DMS153 treated with DMSO at 0.1 percent for 48 hours (cell line): Measurements from ENCODE around the gene CZIB.
"Not testable (repeated sequence)": the region's sequence is repeated elsewhere in the genome, so short reads cannot be mapped to it uniquely, and the experiment has no call there.

Experiments
- DNase-seq: peaks from one replicate; lab custom pipeline; 2025; ENCODE audit not compliant: unreplicated experiment; lab: John Stamatoyannopoulos, UW

The CZIB gene

DNA sequence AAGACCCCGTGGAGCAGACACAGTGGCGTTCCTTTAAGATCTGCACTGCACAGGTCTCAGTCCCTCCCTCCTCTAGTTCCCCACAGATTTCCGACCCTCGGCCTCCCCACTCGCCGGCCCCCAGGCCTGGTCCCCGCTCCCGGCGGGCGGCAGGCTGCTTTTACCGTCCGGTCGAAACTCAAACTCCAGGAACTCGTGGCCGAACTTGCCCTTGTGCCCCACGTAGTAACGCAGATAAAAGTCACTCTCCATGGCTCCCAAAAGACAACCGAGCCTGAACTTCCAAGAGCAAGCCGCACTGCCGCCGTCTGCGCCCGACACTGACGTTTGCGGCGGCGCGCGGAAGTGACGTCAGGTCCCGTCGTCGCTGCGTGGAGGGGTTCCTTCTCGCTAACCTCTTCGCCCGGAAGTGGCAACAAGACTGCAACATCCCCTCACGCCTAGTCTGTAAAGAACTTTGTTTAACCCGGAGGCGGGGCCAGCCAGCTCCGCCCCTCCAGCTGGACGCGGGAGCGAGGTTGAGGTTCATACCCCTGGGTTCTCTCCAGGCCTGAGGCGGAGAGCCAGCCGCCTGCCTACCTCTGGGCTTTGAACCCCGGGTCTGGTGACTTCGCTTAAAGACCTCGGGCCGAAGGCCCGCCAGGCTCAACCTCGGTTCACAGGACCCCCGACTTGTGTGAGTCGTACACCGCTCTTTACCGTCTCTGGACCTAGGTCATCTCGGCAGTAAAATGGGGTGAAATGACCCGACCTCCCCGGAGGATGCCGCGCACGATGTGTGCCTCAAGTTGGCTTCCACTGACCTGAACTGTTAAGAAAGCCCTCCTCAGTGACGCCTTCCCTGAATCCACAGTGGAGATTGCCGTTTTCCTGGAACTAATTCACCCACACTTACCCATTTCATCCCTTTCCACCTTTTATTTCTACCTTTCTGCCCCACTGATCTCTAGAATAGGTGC lies 18.0 kb upstream of the CZIB start, which contains the start of gene MAGOH:
Gene MAGOH, minus strand, starts transcription at position 322 of the 959 bp plus-strand sequence. Its CDS starts 70 bp downstream, at position 252.
- peak; percentile 72 for DNase-seq

DNA sequence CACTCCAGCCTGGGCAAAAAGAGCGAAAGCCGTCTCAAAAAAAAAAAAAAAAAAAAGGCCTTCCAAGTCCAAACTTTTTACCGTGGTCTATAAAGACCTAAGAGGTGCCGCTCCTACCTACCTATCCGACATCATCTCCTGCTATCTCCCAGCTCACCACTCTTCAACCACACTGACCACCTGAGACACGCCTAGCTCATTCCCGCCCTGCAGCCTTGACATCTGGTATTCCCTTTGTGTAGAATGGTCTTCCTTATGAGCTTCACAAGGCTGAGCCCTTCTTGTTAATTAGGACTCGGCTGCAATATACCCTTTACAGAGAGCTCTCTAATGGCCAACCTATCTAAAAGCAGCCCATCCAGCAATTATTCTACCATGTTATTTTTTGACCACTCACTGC lies 17.2 kb upstream of the CZIB start:
- DNase-seq, result no peak

DNA sequence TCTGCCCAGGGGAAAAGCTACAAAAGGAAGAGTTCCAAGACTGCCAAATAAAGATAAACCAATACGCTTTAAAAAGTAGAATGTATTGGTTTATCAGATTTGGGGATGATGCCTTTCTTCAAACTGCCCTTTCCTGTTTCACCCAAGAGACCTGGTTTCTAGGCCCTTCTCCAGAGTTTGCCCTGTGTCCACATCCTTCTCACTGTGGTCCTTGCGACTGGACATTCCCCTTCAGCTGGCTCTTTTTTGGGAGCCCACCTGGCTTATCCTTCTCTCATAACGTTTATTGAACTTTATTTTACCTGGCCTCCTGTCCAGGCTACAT lies 490 bp upstream of the CZIB start:
- no peak for DNase-seq

DNA sequence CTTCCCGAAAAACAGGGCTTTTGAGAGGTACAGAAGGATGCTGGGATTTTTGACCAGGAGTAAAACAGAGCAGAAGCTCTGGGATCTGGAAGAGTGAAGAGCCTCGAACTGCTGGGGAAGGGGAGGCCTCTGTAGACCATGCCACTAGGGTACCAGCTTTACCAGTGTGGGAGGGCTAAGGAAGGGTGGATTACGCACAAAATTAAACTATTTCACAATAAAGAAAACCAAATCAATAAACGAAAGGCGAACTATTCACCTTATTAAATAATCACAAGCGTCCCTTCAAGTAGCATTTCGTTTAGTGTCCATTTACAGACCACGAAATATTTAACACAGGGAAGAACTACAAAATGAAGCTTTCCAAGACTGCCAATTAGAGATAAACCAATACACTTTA lies 723 bp downstream of the CZIB start:
- DNase-seq, result no peak

DNA sequence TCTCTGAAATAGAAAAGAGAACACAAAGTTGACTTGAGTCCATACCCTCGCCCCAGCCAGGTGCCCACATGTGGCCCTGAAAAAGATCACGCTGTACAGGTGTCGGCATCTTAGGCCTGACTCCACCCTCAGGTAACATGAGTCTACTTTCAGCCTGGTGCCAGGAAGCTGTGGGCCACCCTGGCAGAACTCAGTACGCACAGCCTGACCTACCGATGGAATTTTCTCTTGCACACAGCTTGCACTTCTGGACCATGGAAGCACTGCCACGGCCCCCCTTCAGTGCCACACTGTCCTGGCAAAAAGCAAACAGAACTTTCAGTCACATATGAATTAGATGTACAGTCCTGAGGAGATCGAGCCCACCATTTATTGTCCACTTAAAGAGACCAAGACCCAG lies 2.2 kb downstream of the CZIB start:
- no peak for DNase-seq

DNA sequence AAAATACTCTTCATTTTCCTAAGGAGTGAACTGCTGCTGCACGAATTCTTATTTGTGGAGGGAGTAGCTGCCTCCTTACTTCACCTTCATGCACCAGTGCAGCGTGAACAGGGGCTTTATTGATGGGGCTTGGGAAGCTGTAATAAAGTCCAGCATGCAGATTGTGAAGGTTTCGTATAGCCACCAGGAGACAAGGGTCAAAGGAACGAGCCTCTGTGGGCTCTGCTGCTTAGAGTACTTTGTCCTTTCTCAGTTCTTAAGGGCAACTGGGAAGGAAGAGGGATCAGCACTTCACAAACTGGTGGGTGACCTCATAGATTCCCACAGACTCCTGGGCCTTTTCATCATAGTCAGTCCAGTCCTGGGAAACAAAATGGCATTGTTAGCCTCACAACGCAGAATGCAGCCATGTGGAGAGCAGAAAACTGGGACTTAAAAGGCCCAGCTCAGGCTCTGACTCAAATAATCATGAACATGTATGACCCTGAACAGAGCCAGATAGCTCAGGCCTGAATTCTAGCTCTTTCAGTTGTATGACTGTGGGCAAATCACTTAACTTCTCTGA lies 6.0 kb downstream of the CZIB start:
- no peak for DNase-seq

DNA sequence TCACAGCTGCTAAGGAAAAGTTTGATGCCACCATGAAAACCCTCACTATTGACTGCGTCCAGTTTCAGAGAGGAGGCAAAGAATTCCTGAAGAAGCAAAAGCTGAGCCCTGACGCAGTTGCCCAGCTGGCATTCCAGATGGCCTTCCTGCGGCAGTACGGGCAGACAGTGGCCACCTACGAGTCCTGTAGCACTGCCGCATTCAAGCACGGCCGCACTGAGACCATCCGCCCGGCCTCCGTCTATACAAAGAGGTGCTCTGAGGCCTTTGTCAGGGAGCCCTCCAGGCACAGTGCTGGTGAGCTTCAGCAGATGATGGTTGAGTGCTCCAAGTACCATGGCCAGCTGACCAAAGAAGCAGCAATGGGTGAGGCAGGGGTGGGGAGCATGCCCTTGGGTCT lies 9.5 kb downstream of the CZIB start:
- no peak for DNase-seq

DNA sequence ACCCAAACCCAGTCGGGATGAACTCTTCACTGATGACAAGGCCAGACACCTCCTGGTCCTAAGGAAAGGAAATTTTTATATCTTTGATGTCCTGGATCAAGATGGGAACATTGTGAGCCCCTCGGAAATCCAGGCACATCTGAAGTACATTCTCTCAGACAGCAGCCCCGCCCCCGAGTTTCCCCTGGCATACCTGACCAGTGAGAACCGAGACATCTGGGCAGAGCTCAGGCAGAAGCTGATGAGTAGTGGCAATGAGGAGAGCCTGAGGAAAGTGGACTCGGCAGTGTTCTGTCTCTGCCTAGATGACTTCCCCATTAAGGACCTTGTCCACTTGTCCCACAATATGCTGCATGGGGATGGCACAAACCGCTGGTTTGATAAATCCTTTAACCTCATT lies 10.1 kb downstream of the CZIB start:
- no peak for DNase-seq

DNA sequence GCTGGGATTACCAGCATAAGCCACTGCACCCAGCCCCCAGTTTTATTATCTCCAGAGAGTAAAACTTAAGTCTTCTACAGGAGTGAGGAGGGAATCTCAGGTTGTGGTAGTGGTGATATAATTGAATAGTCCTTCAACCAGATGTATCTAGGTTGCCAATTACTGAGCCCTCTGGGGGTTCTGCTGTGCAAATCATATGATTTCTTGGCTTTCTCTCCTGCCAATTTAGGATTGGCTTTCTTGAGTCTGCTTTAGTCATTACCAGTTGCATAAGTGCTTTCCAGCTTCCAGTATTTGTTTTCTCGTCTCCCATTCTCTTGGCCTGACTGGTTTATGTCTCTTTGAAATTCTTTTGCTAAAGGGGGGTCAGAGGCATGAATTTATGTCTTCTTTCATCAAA lies 12.7 kb downstream of the CZIB start:
- DNase-seq, result no peak

DNA sequence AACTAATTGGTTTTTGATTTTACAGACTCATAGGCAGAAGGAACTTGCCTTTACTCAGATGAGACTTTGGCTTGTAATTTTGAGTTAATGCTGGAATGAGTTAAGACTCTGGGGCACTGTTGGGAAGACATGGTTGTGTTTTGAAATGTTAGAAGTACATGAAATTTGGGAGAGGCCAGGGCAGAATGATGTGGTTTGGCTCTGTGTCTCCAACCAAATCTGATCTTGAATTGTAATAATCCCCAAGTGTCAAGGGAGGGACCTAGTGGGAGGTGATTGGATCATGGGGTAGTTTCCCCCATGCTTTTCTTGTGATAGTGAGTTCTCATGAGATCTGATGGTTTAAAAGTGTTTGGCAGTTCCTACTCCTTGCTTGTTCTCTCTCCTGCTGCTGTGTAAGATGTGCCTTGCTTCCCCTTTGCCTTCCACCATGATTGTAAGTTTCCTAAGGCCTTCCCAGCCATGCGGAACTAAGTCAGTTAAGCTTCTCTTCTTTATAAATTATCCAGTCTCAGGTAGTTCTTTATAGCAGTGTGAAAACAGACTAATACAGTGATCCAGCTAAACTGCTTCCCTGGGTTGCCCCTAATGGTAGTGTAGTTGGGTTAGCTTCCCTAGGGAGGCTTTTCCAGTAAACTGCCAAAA lies 13.6 kb downstream of the CZIB start:
- DNase-seq, result no peak

DNA sequence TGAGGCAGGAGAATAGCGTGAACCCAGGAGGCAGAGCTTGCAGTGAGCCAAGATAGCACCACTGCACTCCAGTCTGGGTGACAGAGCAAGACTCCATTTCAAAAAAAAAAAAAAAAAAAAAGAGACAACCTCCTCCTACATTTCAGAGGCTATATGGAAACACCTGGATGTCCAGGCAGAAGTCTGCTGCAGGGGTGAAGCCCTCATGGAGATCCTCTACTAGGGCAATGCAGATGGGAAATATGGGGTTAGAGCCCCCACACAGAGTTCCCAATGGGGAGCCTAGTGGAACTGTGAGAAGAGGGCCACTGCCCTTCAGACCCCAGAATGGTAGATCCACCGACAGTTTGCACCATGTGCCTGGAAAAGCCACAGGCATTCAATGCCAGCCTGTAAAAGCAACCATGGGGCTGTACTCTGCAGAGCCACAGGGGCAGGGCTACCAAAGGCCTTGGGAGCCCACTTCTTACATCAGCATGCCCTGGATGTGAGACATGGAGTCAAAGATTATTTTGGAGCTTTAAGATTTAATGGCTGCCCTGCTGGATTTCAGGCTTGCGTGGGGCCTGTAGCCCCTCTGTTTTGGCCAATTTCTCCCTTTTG lies 14.2 kb downstream of the CZIB start:
- not testable (repeated sequence) for DNase-seq

DNA sequence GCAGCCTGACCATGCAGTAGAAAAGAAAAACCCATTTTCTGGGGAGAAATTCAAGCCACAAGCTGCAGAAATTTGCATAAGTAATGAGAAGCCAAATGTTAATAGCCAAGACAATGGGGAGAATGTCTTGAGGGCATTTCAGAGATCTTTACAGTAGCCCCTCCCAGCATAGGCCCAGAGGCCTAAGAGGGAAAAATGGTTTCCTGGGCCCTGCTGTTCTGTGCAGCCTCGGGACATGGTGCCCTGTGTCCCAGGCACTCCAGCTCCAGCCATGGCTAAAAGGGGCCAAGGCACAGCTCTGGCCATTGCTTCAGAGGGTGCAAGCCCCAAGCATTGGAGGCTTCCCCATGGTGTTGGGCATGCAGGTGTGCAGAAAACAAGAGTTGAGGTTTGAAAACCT lies 14.9 kb downstream of the CZIB start:
- DNase-seq, result not testable (repeated sequence)

DNA sequence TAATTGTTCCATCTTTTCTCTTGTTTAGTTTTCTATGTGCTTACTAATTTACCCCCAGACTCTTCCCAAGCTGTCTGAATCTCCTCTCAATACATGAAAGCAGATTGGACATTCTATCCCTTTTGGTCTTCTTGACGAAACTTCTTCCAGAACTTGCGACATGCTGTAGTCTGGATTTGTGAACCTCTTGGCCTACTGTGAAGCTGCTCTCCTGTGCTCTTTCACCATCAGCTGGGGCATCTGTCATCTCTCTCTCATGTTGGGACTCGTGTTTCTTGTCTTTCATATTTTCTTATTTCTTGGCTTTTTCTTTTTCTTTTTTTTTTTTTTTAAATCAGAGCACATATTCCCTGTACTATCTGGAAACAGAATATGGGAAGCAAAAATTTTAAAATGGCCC lies 17.0 kb downstream of the CZIB start:
- DNase-seq, result no peak

DNA sequence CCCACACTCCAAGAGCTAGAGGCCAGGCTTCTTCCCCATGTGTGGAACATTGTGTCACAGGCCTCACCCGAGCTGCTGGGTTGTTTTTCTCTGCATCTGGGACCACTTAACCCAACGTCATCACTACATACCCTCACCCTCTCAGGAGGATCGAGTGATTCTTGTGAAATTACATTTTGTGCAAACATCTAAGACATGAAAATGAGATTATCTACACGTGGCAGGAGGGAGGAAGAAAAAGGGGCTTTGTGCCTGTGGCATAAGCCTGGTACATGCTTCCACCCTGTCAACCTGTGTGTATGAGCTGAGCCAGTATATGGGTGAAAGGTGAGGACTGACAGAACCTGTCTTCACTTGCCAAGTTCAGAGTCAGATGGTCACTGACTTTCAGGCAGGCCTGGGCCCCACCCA lies 22.2 kb downstream of the CZIB start:
- no peak for DNase-seq

DNA sequence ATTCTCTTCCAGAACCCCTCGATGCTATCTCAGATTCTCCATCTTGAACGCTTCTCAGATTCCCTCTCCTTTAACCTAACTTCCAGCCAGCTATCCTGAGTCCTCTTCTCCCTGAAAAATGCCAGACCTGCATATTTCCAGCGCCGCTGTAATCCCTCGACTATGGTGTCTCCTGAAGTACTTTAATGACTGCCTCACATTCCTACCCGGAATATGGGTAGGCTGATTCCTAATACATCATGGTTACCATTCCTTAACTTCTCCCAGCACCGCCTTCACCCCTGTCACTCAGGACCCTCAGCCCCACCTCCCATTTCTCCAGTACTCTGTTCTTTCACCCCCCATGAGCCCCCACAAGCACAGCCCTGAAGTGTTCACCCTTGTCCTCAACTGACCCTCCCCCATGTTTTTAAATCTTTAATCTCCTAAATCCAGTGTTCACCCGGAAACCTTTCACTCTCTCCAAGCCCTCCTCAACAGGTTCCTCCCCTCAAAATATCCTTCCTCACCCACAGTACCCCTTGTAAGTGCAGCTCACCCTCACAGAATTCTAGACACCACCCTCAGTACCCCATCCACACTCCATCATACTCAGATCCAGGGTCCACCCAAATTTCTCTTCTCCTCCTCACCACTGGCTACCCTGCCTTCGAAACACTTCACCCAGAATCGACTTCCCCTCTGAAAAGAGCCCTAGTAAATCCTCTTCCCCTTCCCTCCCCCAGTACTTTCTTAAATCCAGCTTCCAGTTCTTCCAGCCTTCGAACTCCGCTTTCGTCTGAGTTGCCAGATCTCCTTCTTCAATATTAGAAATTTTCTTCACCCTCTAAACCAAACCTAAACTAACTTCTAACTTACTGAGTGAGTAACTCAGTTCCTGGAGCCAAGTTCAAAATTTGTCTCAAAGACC lies 22.9 kb downstream of the CZIB start:
- no peak for DNase-seq

DNA sequence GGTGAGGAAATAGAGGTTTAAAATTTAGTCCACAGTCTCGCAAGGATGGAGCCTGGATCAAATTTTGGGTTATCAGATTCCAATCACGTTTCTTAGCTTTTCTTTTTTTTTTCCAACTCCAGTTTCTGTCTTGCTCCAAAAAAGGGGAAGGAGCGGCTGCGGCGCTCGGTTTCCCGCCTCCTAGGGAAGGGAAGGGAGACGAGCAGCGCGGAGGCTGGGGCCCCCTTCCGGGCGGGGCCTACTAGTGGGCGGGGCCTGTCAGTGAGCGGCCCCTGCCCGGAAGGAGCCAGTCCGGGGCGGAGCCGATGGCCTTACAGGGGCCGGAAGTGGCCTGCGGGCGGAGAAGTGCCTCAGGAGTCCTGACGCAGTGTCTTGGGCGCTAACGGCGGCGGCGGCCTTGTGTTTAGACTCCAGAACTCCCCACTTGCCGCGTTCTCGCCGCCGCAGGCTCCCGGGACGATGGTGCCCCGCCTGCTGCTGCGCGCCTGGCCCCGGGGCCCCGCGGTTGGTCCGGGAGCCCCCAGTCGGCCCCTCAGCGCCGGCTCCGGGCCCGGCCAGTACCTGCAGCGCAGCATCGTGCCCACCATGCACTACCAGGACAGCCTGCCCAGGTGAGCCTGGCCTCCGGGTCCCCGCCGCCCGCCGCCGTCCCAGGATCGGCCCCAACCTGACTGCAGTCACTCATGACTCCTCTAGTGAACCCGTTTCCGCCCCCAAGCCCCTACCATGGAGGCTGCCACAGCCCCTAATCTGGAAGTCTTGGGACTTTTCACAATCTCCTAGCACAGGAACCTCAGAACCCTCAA lies 23.7 kb downstream of the CZIB start, which contains the start of gene CPT2:
Gene CPT2, plus strand, starts transcription at position 340 of the 806 bp plus-strand sequence. Its CDS starts 120 bp downstream, at position 460.
- DNase-seq, result peak; percentile 93

DNA sequence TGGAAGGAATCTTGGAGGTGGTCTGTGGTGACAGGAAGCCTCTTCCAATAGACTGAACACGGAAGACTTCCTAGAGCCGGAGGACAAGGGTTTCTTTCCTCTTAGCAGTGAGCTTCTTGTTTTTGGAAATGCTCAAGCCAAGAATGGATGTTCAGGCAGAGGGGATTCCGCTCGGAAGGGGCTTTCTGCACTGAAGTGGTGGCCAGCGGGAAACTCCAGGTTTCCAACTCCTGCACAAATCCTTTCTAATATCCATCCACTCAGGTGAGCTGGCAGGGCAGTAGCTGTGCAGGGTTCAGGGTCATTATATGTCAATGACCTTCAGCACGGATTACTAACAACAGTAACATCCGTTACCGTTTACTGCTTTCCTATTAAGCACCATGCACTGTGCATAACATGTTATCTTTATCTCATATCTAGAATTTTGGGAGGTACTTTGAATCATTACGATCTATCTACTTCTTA lies 24.4 kb downstream of the CZIB start:
- no peak for DNase-seq

DNA sequence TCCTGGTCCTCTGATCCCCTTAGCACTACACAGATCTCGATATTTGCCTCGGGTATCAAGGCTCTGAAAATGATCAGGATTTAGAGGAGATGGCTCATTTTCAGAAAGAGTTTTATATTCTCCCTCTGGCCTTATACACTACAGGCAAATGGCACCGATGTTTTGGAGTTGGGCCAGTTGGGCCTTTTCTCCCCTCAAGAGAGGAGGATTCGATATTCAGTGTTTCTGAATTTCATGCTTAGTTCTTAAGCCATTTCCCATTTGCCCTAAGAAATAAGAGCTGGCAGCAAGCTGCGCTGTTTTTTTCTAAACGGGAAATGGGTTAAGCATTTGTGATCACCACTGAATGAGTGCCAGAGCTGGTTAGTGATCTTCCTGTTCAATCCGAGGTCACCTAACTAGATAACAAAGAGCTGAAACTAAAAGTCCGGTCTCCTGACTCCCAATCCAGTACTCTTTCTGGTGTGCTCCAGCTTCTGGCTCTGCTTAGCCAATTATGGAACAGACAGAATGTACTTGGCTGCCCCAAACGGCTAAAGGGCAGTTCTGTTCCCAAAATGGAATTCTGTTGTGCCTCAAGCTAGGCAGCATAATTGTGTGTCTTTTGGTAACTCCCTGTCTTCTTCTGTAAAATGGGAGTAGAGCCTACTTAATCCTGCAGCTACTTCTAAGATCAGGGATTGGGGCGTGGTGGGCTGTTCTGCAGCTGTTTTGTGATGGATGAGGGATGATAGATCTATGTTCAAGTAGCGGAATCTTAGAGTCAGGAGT lies 25.0 kb downstream of the CZIB start:
- DNase-seq, result no peak

DNA sequence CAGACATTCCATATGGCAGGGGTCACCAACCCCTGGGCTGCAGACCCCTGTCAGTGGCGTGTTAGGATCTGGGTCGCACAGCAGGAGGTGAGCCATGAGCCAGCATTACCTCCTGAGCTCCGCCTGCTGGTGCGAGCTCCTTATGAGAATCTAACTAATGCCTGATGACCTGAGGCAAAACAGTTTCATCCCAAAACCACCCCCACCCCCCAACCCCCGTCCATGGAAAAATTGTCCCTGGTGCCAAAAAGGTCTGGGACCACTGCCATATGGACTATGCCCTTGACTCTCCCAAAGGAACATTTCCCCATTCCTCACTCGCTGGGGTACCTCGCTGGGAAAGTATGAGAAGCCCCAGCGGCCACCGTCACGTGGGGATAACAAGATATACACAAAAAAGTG lies 30.2 kb downstream of the CZIB start:
- no peak for DNase-seq
